ENCODE data around the gene RCOR3.

GRCh38 chr1:211261229-211261628 lies 2.1 kb downstream of the RCOR3 start:
- no peak for TF ChIP-seq POLR2AphosphoS5 (IDR thresholded peaks at IDR 0.05; ENCODE audit: low read length)
- TF ChIP-seq RFX5 (IDR thresholded peaks at IDR 0.05; ENCODE audit: low read depth, low read length) = no peak
- TF ChIP-seq CTCF (IDR thresholded peaks at IDR 0.05 in 2 of 3, conservative IDR thresholded peaks at IDR 0.05 in 1 of 3; ENCODE audit: control insufficient read depth in 2 of 3, extremely low read depth in 1 of 3, insufficient read depth in 1 of 3, low read depth in 3 of 3, low read length in 3 of 3) = no peak
- TF ChIP-seq ZNF217 (IDR thresholded peaks at IDR 0.05) = no peak
- no peak for TF ChIP-seq RUNX3 (IDR thresholded peaks at IDR 0.05; ENCODE audit: low read length)
- no peak for TF ChIP-seq MYC (IDR thresholded peaks at IDR 0.05; ENCODE audit: insufficient read depth, insufficient read length, insufficient replicate concordance, low read length, severe bottlenecking)
- no peak for TF ChIP-seq KAT2A (conservative IDR thresholded peaks at IDR 0.05; ENCODE audit: control insufficient read depth, low read depth, low read length)
- TF ChIP-seq GABPA (IDR thresholded peaks at IDR 0.05; ENCODE audit: low read depth) = no peak
- TF ChIP-seq IKZF1 (conservative IDR thresholded peaks at IDR 0.05) = no peak
- TF ChIP-seq JUND (IDR thresholded peaks at IDR 0.05; ENCODE audit: low read depth, low read length) = no peak
- TF ChIP-seq RELA (IDR thresholded peaks at IDR 0.05; ENCODE audit: borderline replicate concordance, partially characterized antibody) = no peak
- no peak for TF ChIP-seq SIN3A (IDR thresholded peaks at IDR 0.05; ENCODE audit: low read depth, low read length)

Data from GM12878 (cell line).